Measurements from ENCODE around the gene TNFRSF8. TPM values are rescaled to one million over a fixed set of nuclear protein-coding genes. Genes with fewer than 3 reads are reported as not detected.
"Not testable (repeated sequence)": the region's sequence is repeated elsewhere in the genome, so short reads cannot be mapped to it uniquely, and the experiment has no call there.

The TNFRSF8 gene
- total and polyA plus RNA-seq, 9 of the 15 experiments (the other 6 are each of a cell fraction or from before 2014, with no cell fraction given): 3.5 to 38.4 (median 17.1) TPM

DNA sequence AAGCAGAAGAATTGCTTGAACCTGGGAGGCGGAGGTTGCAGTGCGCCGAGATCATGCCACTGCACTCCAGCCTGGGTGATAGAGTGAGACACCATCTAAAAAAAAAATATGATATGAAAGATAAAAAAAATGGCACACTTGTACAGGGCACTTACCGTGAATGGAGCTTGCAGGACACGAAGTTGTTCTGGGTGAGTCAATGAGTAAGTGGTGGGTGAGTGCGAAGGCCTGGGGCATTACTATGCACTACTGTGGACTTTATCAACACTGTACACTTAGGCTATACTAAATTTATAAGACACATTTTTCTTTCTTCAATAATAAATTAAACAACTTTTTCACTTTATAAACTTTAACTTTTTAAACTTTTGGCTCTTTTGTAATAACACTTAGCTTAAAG, 37.0 kb downstream of the TNFRSF8 start (continued):
- TF ChIP-seq SIN3A (IDR thresholded peaks at IDR 0.05; ENCODE audit: borderline replicate concordance in 2 of 2, control insufficient read depth in 1 of 2, low read depth in 2 of 2, low read length in 2 of 2): no peak

DNA sequence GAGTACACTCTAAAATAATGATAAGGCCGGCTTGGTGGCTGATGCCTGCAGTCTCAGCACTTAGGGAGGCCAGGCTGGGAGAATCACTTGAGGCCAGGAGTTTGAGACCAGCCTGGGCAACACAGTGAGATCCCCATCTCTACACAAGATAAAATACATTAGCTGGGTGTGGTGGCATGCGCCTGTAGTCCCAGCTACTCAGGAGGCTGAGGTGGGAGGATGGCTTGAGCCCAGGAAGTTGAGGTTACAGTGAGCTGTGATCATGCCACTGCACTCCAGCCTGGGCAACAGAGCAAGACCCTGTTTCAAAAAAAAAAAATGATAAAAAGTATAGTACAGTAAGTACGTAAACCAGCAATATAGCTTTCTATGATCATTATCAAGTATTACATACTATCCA, 38.0 kb downstream of the TNFRSF8 start:
- H4K20me1 ChIP-seq (replicated peaks; ENCODE audit: control insufficient read depth, insufficient read depth, low read length); H2AFZ ChIP-seq (ENCODE audit: low read depth, low read length); H3K27ac ChIP-seq (ENCODE audit: extremely low read depth, low read depth, low read length); H3K27me3 ChIP-seq (ENCODE audit: control insufficient read depth in 2 of 2, insufficient read depth in 2 of 2, low read length in 2 of 2); DNase-seq (ENCODE audit: extremely low read depth in 1 of 4, low spot score in 3 of 4); H3K79me2 ChIP-seq (ENCODE audit: control insufficient read depth, insufficient read depth, low read length); CTCF ChIA-PET (ENCODE audit: low intra/inter-chr PET ratio); H3K4me2 ChIP-seq (ENCODE audit: insufficient read depth, low read length); in situ Hi-C loops (cut with MboI); H3K9me1 ChIP-seq (ENCODE audit: control insufficient read depth, insufficient read depth, low read length); H3K4me3 ChIP-seq; ATAC-seq; BruUV-seq (replicated peaks); FAIRE-seq; intact Hi-C loops (cut with micrococcal nuclease); H3K9ac ChIP-seq (ENCODE audit: insufficient read depth in 1 of 2, low read depth in 2 of 2, low read length in 2 of 2); H3K9me3 ChIP-seq (replicated peaks; ENCODE audit: control insufficient read depth, insufficient read depth, low read depth, low read length); H3K4me1 ChIP-seq (replicated peaks in 1 of 2; ENCODE audit: control insufficient read depth in 2 of 2, insufficient read depth in 2 of 2, low read length in 2 of 2): not testable (repeated sequence)
- TF ChIP-seq ZNF121 (CRISPR knock-in tag; conservative IDR thresholded peaks at IDR 0.05): peak; percentile 96
- POLR2A ChIA-PET: interaction anchor here (0.6 to 1.3 kb wide), 4 partner anchors 82 to 222 kb away, joined by 3 to 5 read pairs (median 4); partner anchors contain the start of gene MIIP
- peaks cover 49% of the 10 kb centered on the region; the same call in 2 of the 3 replicates for H3K36me3 ChIP-seq (ENCODE audit: control insufficient read depth, insufficient read depth, low read length)
- WGBS (ENCODE audit: insufficient coverage, low coverage, missing lambda C conversion rate): 69% methylated on average over 3 of the region's 3 CpGs

DNA sequence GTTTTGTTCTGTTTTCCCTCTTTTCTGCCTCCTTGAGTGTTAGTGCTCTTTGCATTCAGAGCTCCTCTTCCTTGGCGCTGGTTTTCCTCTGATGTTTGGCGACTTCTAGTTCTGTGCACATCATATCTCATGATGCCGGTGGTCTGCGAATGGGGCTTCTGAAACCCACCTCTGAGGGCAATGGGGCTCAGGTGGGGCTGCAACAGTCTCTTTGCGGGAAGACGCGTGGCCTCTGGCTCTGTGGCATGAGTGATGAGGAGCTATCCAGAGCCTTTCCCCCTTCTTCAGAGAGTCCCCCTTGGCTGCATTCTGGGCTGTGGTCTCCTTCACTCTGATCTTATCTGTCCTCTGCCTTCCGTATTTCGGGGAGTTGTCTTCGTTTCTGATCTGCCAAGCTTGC, 39.0 kb downstream of the TNFRSF8 start:
- ChIA-PET POLR2A (interaction anchor here (0.7 to 1.2 kb wide), 3 partner anchors 11 to 117 kb away, joined by 4 to 6 read pairs (median 4); no protein-coding TSS in a partner anchor), CTCF (ENCODE audit: low intra/inter-chr PET ratio) (no interaction called here)
- H3K4me1 ChIP-seq (replicated peaks in 1 of 2; ENCODE audit: control insufficient read depth in 2 of 2, insufficient read depth in 2 of 2, low read length in 2 of 2): peaks cover 0 to 8% of the 10 kb centered on the region in 2 experiments; a peak in 3 of 5 replicates
- intact Hi-C loops (cut with micrococcal nuclease): no loop called here
- H3K4me2 ChIP-seq (ENCODE audit: insufficient read depth, low read length): no peak overlapping the region
- in situ Hi-C loops (cut with MboI): no loop called here
- WGBS (ENCODE audit: insufficient coverage, low coverage, missing lambda C conversion rate): 69% methylated on average over 10 of the region's 10 CpGs
- peaks cover 52% of the 10 kb centered on the region; the same call in 2 of the 3 replicates for H3K36me3 ChIP-seq (ENCODE audit: control insufficient read depth, insufficient read depth, low read length)
- no peaks in the 10 kb centered on the region for H4K20me1 ChIP-seq (replicated peaks; ENCODE audit: control insufficient read depth, insufficient read depth, low read length)
- no TSS peak for BruUV-seq (replicated peaks)
- no peaks in the 10 kb centered on the region for H3K9me1 ChIP-seq (ENCODE audit: control insufficient read depth, insufficient read depth, low read length)
- no peaks in the 10 kb centered on the region for H3K9me3 ChIP-seq (replicated peaks; ENCODE audit: control insufficient read depth, insufficient read depth, low read depth, low read length)
- H3K27me3 ChIP-seq (ENCODE audit: control insufficient read depth in 2 of 2, insufficient read depth in 2 of 2, low read length in 2 of 2): no peaks in the 10 kb centered on the region
- no peak overlapping the region for H3K9ac ChIP-seq (ENCODE audit: insufficient read depth in 1 of 2, low read depth in 2 of 2, low read length in 2 of 2)
- TF ChIP-seq RBM25 (IDR thresholded peaks at IDR 0.05; ENCODE audit: low read depth, low read length, severe bottlenecking) (no peak), HNRNPUL1 (IDR thresholded peaks at IDR 0.05; ENCODE audit: low read length) (no peak), ZNF232 (CRISPR knock-in tag; IDR thresholded peaks at IDR 0.05) (no peak)
- no peak overlapping the region for H2AFZ ChIP-seq (ENCODE audit: low read depth, low read length)
- H3K79me2 ChIP-seq (ENCODE audit: control insufficient read depth, insufficient read depth, low read length): no peaks in the 10 kb centered on the region
- FAIRE-seq: no peak
- no peak overlapping the region for H3K27ac ChIP-seq (ENCODE audit: extremely low read depth, low read depth, low read length)
- H3K4me3 ChIP-seq: no peak overlapping the region
- DNase-seq (ENCODE audit: extremely low read depth in 1 of 4, low spot score in 3 of 4): no peak
- ATAC-seq: no peak
